ENCODE results near the gene UBE2A.

Gene UBE2A

GRCh38 chrX:119607018-119607389, 32.6 kb downstream of the UBE2A start:
- no peaks in the 10 kb centered on the region for H3K36me3 ChIP-seq (ENCODE audit: control insufficient read depth, insufficient read depth, low read length)
- H3K4me3 ChIP-seq (ENCODE audit: insufficient read depth, low read depth, low read length): no peak overlapping the region
- no peak overlapping the region for H3K27ac ChIP-seq (ENCODE audit: insufficient read depth, low read depth, low read length, poor library complexity, severe bottlenecking)
- H3K27me3 ChIP-seq (ENCODE audit: control insufficient read depth, insufficient read depth, low read length, poor library complexity, severe bottlenecking): no peaks in the 10 kb centered on the region
- 89 to 92% methylated on average over 2 to 5 of the region's 7 CpGs for WGBS, 2 experiments
- H3K4me1 ChIP-seq (ENCODE audit: control insufficient read depth, insufficient read depth, low read length): no peaks in the 10 kb centered on the region
- no peaks in the 10 kb centered on the region for H3K9me3 ChIP-seq (ENCODE audit: control insufficient read depth, low read length)

- WGBS, 2 experiments: 90 to 91% methylated on average over 13 of the region's 13 CpGs
- H3K9me3 ChIP-seq (ENCODE audit: control insufficient read depth, low read length): no peaks in the 10 kb centered on the region
- no peaks in the 10 kb centered on the region for H3K4me1 ChIP-seq (ENCODE audit: control insufficient read depth, insufficient read depth, low read length)
- no peaks in the 10 kb centered on the region for H3K36me3 ChIP-seq (ENCODE audit: control insufficient read depth, insufficient read depth, low read length)
- no peak overlapping the region for H3K4me3 ChIP-seq (ENCODE audit: insufficient read depth, low read depth, low read length)
- no peak overlapping the region for H3K27ac ChIP-seq (ENCODE audit: insufficient read depth, low read depth, low read length, poor library complexity, severe bottlenecking)
- H3K27me3 ChIP-seq (ENCODE audit: control insufficient read depth, insufficient read depth, low read length, poor library complexity, severe bottlenecking): no peaks in the 10 kb centered on the region
These were observed 40.4 kb downstream of the UBE2A start for GRCh38 chrX:119614776-119615175.

GRCh38 chrX:119617517-119618164, 43.3 kb downstream of the UBE2A start:
- Histone ChIP-seq H3K27ac (ENCODE audit: insufficient read depth, low read depth, low read length, poor library complexity, severe bottlenecking) (no peak overlapping the region), H3K4me3 (ENCODE audit: insufficient read depth, low read depth, low read length) (no peak overlapping the region), H3K9me3 (ENCODE audit: control insufficient read depth, low read length) (no peaks in the 10 kb centered on the region)

GRCh38 chrX:119618439-119618838, 44.1 kb downstream of the UBE2A start:
- no peak overlapping the region for H3K27ac ChIP-seq (ENCODE audit: insufficient read depth, low read depth, low read length, poor library complexity, severe bottlenecking)
- no peaks in the 10 kb centered on the region for H3K9me3 ChIP-seq (ENCODE audit: control insufficient read depth, low read length)
- H3K36me3 ChIP-seq (ENCODE audit: control insufficient read depth, insufficient read depth, low read length): no peaks in the 10 kb centered on the region
- H3K27me3 ChIP-seq (ENCODE audit: control insufficient read depth, insufficient read depth, low read length, poor library complexity, severe bottlenecking): no peaks in the 10 kb centered on the region
- 94 to 96% methylated on average over 5 of the region's 5 CpGs for WGBS, 2 experiments
- H3K4me1 ChIP-seq (ENCODE audit: control insufficient read depth, insufficient read depth, low read length): no peaks in the 10 kb centered on the region
- no peak overlapping the region for H3K4me3 ChIP-seq (ENCODE audit: insufficient read depth, low read depth, low read length)

More at GRCh38 chrX:119617517-119618164, 43.3 kb downstream of the UBE2A start:
- 48 to 51% methylated on average over 13 to 15 of the region's 15 CpGs for WGBS, 2 experiments
- Histone ChIP-seq H3K27me3 (ENCODE audit: control insufficient read depth, insufficient read depth, low read length, poor library complexity, severe bottlenecking) (no peaks in the 10 kb centered on the region), H3K4me1 (ENCODE audit: control insufficient read depth, insufficient read depth, low read length) (no peaks in the 10 kb centered on the region), H3K36me3 (ENCODE audit: control insufficient read depth, insufficient read depth, low read length) (no peaks in the 10 kb centered on the region)

- no peaks in the 10 kb centered on the region for H3K9me3 ChIP-seq (ENCODE audit: control insufficient read depth, low read length)
- no peaks in the 10 kb centered on the region for H3K36me3 ChIP-seq (ENCODE audit: control insufficient read depth, insufficient read depth, low read length)
- 78 to 86% methylated on average over 9 of the region's 9 CpGs for WGBS, 2 experiments
- H3K27me3 ChIP-seq (ENCODE audit: control insufficient read depth, insufficient read depth, low read length, poor library complexity, severe bottlenecking): no peaks in the 10 kb centered on the region
- H3K4me3 ChIP-seq (ENCODE audit: insufficient read depth, low read depth, low read length): no peak overlapping the region
- no peaks in the 10 kb centered on the region for H3K4me1 ChIP-seq (ENCODE audit: control insufficient read depth, insufficient read depth, low read length)
- H3K27ac ChIP-seq (ENCODE audit: insufficient read depth, low read depth, low read length, poor library complexity, severe bottlenecking): no peak overlapping the region
These were observed 48.2 kb downstream of the UBE2A start for GRCh38 chrX:119622356-119623232.

- no peaks in the 10 kb centered on the region for H3K4me1 ChIP-seq (ENCODE audit: control insufficient read depth, insufficient read depth, low read length)
- no peaks in the 10 kb centered on the region for H3K27me3 ChIP-seq (ENCODE audit: control insufficient read depth, insufficient read depth, low read length, poor library complexity, severe bottlenecking)
- WGBS, 2 experiments: 96 to 97% methylated on average over 11 of the region's 11 CpGs
- no peaks in the 10 kb centered on the region for H3K36me3 ChIP-seq (ENCODE audit: control insufficient read depth, insufficient read depth, low read length)
- no peak overlapping the region for H3K4me3 ChIP-seq (ENCODE audit: insufficient read depth, low read depth, low read length)
- H3K9me3 ChIP-seq (ENCODE audit: control insufficient read depth, low read length): no peaks in the 10 kb centered on the region
- no peak overlapping the region for H3K27ac ChIP-seq (ENCODE audit: insufficient read depth, low read depth, low read length, poor library complexity, severe bottlenecking)
These were observed 50.1 kb downstream of the UBE2A start for GRCh38 chrX:119624417-119624816.

GRCh38 chrX:119624951-119625668, 50.7 kb downstream of the UBE2A start:
- Histone ChIP-seq H3K27me3 (ENCODE audit: control insufficient read depth, insufficient read depth, low read length, poor library complexity, severe bottlenecking) (no peaks in the 10 kb centered on the region), H3K4me3 (ENCODE audit: insufficient read depth, low read depth, low read length) (no peak overlapping the region)
- 94% methylated on average over 10 of the region's 10 CpGs for WGBS, 2 experiments

GRCh38 chrX:119625843-119626242, 51.5 kb downstream of the UBE2A start:
- no peak overlapping the region for H3K4me3 ChIP-seq (ENCODE audit: insufficient read depth, low read depth, low read length)
- no peaks in the 10 kb centered on the region for H3K4me1 ChIP-seq (ENCODE audit: control insufficient read depth, insufficient read depth, low read length)
- WGBS, 2 experiments: 100% methylated on average over 2 of the region's 2 CpGs
- H3K9me3 ChIP-seq (ENCODE audit: control insufficient read depth, low read length): no peaks in the 10 kb centered on the region
- no peaks in the 10 kb centered on the region for H3K27me3 ChIP-seq (ENCODE audit: control insufficient read depth, insufficient read depth, low read length, poor library complexity, severe bottlenecking)
- H3K36me3 ChIP-seq (ENCODE audit: control insufficient read depth, insufficient read depth, low read length): no peaks in the 10 kb centered on the region
- no peak overlapping the region for H3K27ac ChIP-seq (ENCODE audit: insufficient read depth, low read depth, low read length, poor library complexity, severe bottlenecking)

More at GRCh38 chrX:119624951-119625668, 50.7 kb downstream of the UBE2A start:
- Histone ChIP-seq H3K27ac (ENCODE audit: insufficient read depth, low read depth, low read length, poor library complexity, severe bottlenecking) (no peak overlapping the region), H3K4me1 (ENCODE audit: control insufficient read depth, insufficient read depth, low read length) (no peaks in the 10 kb centered on the region), H3K9me3 (ENCODE audit: control insufficient read depth, low read length) (no peaks in the 10 kb centered on the region), H3K36me3 (ENCODE audit: control insufficient read depth, insufficient read depth, low read length) (no peaks in the 10 kb centered on the region)

Data from ectodermal cell (in vitro differentiated cells).